OCI-LY1 (cell line): ENCODE results near the gene METAP1.

Experiments used
- H2AFZ ChIP-seq: fragments of 200-600 bp; sonication (generic), shearing (Covaris generic); 2 replicates; pipeline ENCODE4 v1.6.0; 2014; ENCODE audit warnings: antibody characterized with exemption, mild to moderate bottlenecking, low read length
- H3F3A ChIP-seq: fragments of 200-600 bp; sonication (generic), shearing (Covaris generic); 2 replicates; pipeline ENCODE4 v1.6.0; 2014; ENCODE audit warnings: mild to moderate bottlenecking, antibody characterized with exemption, low read length, moderate library complexity; ENCODE audit not compliant: insufficient read depth
- H3K27ac ChIP-seq: fragments of 200-600 bp; sonication (generic); 2 replicates; pipeline ENCODE4 v1.5.1; 2014; ENCODE audit warnings: low read length, mixed run types, mild to moderate bottlenecking, low read depth; ENCODE audit not compliant: poor library complexity, severe bottlenecking
- H3K27me3 ChIP-seq: fragments of 200-600 bp; sonication (generic); 2 replicates; pipeline ENCODE4 v1.6.0; 2014; ENCODE audit warnings: antibody characterized with exemption, mild to moderate bottlenecking, low read length, moderate library complexity; ENCODE audit not compliant: insufficient read depth
- H3K36me3 ChIP-seq: fragments of 200-600 bp; sonication (generic); 2 replicates; pipeline ENCODE4 v1.6.1; 2014; ENCODE audit warnings: mild to moderate bottlenecking, antibody characterized with exemption, low read length, moderate library complexity, mixed read lengths; ENCODE audit not compliant: insufficient read depth
- H3K4me1 ChIP-seq: fragments of 200-600 bp; sonication (generic); 2 replicates; pipeline ENCODE4 v1.5.1; 2014; ENCODE audit warnings: mild to moderate bottlenecking, low read length, moderate library complexity; ENCODE audit not compliant: insufficient read depth, severe bottlenecking
- H3K4me2 ChIP-seq: fragments of 200-600 bp; sonication (generic), shearing (Covaris generic); 2 replicates; pipeline ENCODE4 v1.6.1; 2014; ENCODE audit warnings: low read length
- H3K4me3 ChIP-seq: fragments of 200-600 bp; sonication (generic); 2 replicates; pipeline ENCODE4 v1.5.1; 2014; ENCODE audit warnings: low read length, low read depth, mild to moderate bottlenecking, mixed read lengths; ENCODE audit not compliant: poor library complexity, severe bottlenecking
- H3K79me2 ChIP-seq: fragments of 200-600 bp; shearing (Covaris generic); 2 replicates; pipeline ENCODE4 v1.6.1; 2016; ENCODE audit warnings: mixed run types, low read length, mixed read lengths; ENCODE audit not compliant: insufficient read depth
- H3K9ac ChIP-seq: fragments of 200-600 bp; sonication (generic), shearing (Covaris generic); 2 replicates; pipeline ENCODE4 v1.6.1; 2014; ENCODE audit warnings: mild to moderate bottlenecking, low read length, mixed read lengths
- H3K9me2 ChIP-seq: fragments of 200-600 bp; sonication (generic), shearing (Covaris generic); 2 replicates; pipeline ENCODE4 v1.6.1; 2014; ENCODE audit warnings: low read depth, mild to moderate bottlenecking, low read length, mixed read lengths
- H3K9me3 ChIP-seq: fragments of 200-600 bp; shearing (Covaris generic); 2 replicates; pipeline ENCODE4 v1.6.1; 2014; ENCODE audit warnings: low read length, mixed read lengths
- H4K20me1 ChIP-seq: fragments of 200-600 bp; sonication (generic), shearing (Covaris generic); 2 replicates; pipeline ENCODE4 v1.6.0; 2016; ENCODE audit warnings: mild to moderate bottlenecking, low read length; ENCODE audit not compliant: insufficient read depth
- CTCF ChIP-seq: fragments of 200-600 bp; sonication (generic), shearing (Covaris generic); IDR thresholded peaks from 2 replicates; pipeline ENCODE4 v1.5.1; 2017; ENCODE audit warnings: mild to moderate bottlenecking, antibody characterized with exemption, low read length, moderate library complexity, mixed read lengths
- EZH2 ChIP-seq: fragments of 200-600 bp; sonication (generic), shearing (Covaris generic); IDR thresholded peaks from 2 replicates; pipeline ENCODE4 v1.8.0; 2017; ENCODE audit warnings: borderline replicate concordance, mixed run types, mild to moderate bottlenecking, antibody characterized with exemption, low read length, moderate library complexity, mixed read lengths

Gene METAP1

DNA sequence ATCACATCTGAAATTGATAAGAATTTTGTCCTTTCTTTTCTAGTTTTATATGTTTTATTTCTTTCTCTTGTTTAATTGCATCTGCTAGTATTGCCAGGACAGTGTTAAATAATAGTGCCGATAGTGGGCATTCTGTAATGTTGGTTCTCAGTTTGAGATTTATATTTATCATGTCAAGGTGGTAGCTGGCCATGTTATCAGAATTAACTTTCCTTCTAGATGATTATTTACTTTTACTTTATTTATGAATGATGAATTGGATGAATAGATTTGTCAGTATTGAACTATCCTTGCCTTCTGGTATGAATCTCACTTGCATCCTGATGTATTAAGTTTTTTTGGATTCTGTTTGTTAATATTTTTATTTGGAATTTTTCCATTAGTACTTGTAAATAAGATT lies 42.7 kb downstream of the METAP1 start:
- Histone ChIP-seq H3K9me2 (no peaks in the 10 kb centered on the region), H3K4me2 (no peak overlapping the region), H3F3A (0 out of 2 replicates have a peak, but pooled peaks cover 2% of the 10 kb centered on the region), H3K9ac (no peak overlapping the region), H4K20me1 (no peaks in the 10 kb centered on the region), H2AFZ (no peak overlapping the region), H3K79me2 (no peaks in the 10 kb centered on the region; the same call in 1 of the 2 replicates), H3K36me3 (peaks cover 59% of the 10 kb centered on the region), H3K4me3 (no peak overlapping the region), H3K4me1 (no peaks in the 10 kb centered on the region), H3K27me3 (no peaks in the 10 kb centered on the region), H3K27ac (no peak overlapping the region), H3K9me3 (0 out of 2 replicates have a peak, but pooled peaks cover 5% of the 10 kb centered on the region)
- TF ChIP-seq CTCF: no peak
- TF ChIP-seq EZH2: no peak

DNA sequence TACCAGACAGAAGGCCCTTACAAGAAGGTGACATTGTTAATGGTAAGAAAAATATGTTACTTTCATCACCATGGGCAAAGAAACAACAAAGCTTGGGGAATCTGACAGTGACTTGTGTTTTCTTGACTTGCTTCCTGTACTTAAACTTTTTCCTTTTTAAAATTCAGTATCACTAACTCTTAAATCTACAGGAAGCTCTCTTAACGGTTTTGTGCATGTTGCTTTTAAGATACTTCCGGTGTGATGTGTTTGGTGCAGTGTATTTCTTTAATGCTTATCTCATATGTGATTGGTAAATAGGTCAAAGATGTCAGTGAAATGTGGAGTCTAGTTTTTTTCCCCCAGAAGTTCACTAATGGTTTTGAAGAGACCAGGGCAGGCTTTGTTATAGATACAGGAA lies 47.8 kb downstream of the METAP1 start:
- H3K27me3 ChIP-seq: no peaks in the 10 kb centered on the region
- H3K4me3 ChIP-seq: no peak overlapping the region
- H3K4me2 ChIP-seq: no peak overlapping the region
- no peak overlapping the region for H3K27ac ChIP-seq
- H3K9ac ChIP-seq: no peak overlapping the region
- no peaks in the 10 kb centered on the region for H3F3A ChIP-seq
- H3K9me2 ChIP-seq: no peaks in the 10 kb centered on the region
- no peaks in the 10 kb centered on the region for H3K79me2 ChIP-seq
- no peak overlapping the region for H2AFZ ChIP-seq
- H3K36me3 ChIP-seq: peaks cover 54% of the 10 kb centered on the region
- no peaks in the 10 kb centered on the region for H3K9me3 ChIP-seq
- TF ChIP-seq EZH2 (no peak), CTCF (no peak)
- H4K20me1 ChIP-seq: no peaks in the 10 kb centered on the region
- H3K4me1 ChIP-seq: no peaks in the 10 kb centered on the region

GRCh38 chr4:99047710-99048109 lies 52.2 kb downstream of the METAP1 start:
- Histone ChIP-seq H3K27ac (no peak overlapping the region), H3K36me3 (peaks cover 74% of the 10 kb centered on the region), H3K9ac (no peak overlapping the region), H3K9me3 (no peaks in the 10 kb centered on the region), H4K20me1 (no peaks in the 10 kb centered on the region), H3K4me2 (no peak overlapping the region), H3K4me1 (no peaks in the 10 kb centered on the region), H3K4me3 (no peak overlapping the region), H3K9me2 (no peaks in the 10 kb centered on the region), H2AFZ (no peak overlapping the region), H3K27me3 (no peaks in the 10 kb centered on the region), H3F3A (no peaks in the 10 kb centered on the region), H3K79me2 (no peaks in the 10 kb centered on the region)
- no peak for TF ChIP-seq EZH2
- no peak for TF ChIP-seq CTCF
